MM.1S (cell line): Measurements from ENCODE around the gene GIPC3.

Experiments used
- DNase-seq: peaks from one replicate; pipeline ENCODE4 v3.0.0-alpha.2; 2015
- H2AFZ ChIP-seq: fragments of 300-600 bp; sonication (generic); 2 replicates; pipeline ENCODE4 v1.6.0; 2016; ENCODE audit warnings: antibody characterized with exemption, low read length
- H3F3A ChIP-seq: fragments of 300-600 bp; sonication (generic); 2 replicates; pipeline ENCODE4 v1.6.1; 2016; ENCODE audit warnings: mild to moderate bottlenecking, antibody characterized with exemption, low read length, moderate library complexity, mixed read lengths; ENCODE audit not compliant: insufficient read depth
- H3K27ac ChIP-seq: fragments of 300-600 bp; sonication (generic); 2 replicates; pipeline ENCODE4 v1.5.1; 2016; ENCODE audit warnings: mild to moderate bottlenecking, low read length
- H3K27me3 ChIP-seq: fragments of 300-600 bp; sonication (generic); replicated peaks from 2 replicates; pipeline ENCODE4 v1.6.0; 2016; ENCODE audit warnings: low read length; ENCODE audit not compliant: insufficient read depth
- H3K36me3 ChIP-seq: fragments of 300-600 bp; sonication (generic); replicated peaks from 2 replicates; pipeline ENCODE4 v1.6.1; 2016; ENCODE audit warnings: mild to moderate bottlenecking, low read length, mixed read lengths; ENCODE audit not compliant: insufficient read depth
- H3K4me1 ChIP-seq: fragments of 300-600 bp; sonication (generic); 2 replicates; pipeline ENCODE4 v1.6.1; 2016; ENCODE audit warnings: low read length, mixed read lengths
- H3K4me2 ChIP-seq: fragments of 300-600 bp; sonication (generic); 2 replicates; pipeline ENCODE4 v1.6.0; 2016; ENCODE audit warnings: low read depth, low read length
- H3K4me3 ChIP-seq: fragments of 300-600 bp; sonication (generic); 2 replicates; pipeline ENCODE4 v1.5.1; 2016; ENCODE audit warnings: low read length, mixed read lengths
- H3K79me2 ChIP-seq: fragments of 300-600 bp; sonication (generic); 2 replicates; pipeline ENCODE4 v1.6.1; 2016; ENCODE audit warnings: mixed run types, low read length, mixed read lengths
- H3K9ac ChIP-seq: fragments of 300-600 bp; sonication (generic); 2 replicates; pipeline ENCODE4 v1.6.1; 2016; ENCODE audit warnings: low read length, mixed read lengths
- H3K9me2 ChIP-seq: fragments of 300-600 bp; sonication (generic); replicated peaks from 2 replicates; pipeline ENCODE4 v1.6.1; 2016; ENCODE audit warnings: mild to moderate bottlenecking, low read length, mixed read lengths; ENCODE audit not compliant: insufficient read depth
- H3K9me3 ChIP-seq: fragments of 300-600 bp; sonication (generic); replicated peaks from 2 replicates; pipeline ENCODE4 v1.6.1; 2016; ENCODE audit warnings: mild to moderate bottlenecking, low read length, mixed read lengths; ENCODE audit not compliant: insufficient read depth
- H4K20me1 ChIP-seq: fragments of 300-600 bp; sonication (generic); 2 replicates; pipeline ENCODE4 v1.6.1; 2016; ENCODE audit warnings: mild to moderate bottlenecking, low read length, moderate library complexity, mixed read lengths; ENCODE audit not compliant: insufficient read depth
- CTCF ChIP-seq: fragments of 300-600 bp; sonication (generic); IDR thresholded peaks from 2 replicates; pipeline ENCODE4 v1.5.1; 2016; ENCODE audit warnings: antibody characterized with exemption, low read length, mixed read lengths
- EZH2 ChIP-seq: fragments of 300-600 bp; sonication (generic); optimal IDR thresholded peaks from 2 replicates; pipeline ENCODE3; 2017; ENCODE audit warnings: low read depth, mild to moderate bottlenecking, antibody characterized with exemption, low read length, mixed read lengths
- EZH2phosphoT487 ChIP-seq: fragments of 300-600 bp; sonication (generic); IDR thresholded peaks from 2 replicates; pipeline ENCODE4 v1.6.1; 2018; ENCODE audit warnings: antibody characterized with exemption, low read length

Gene GIPC3

GRCh38 chr19:3547767-3548282, 37.5 kb upstream of the GIPC3 start:
- no peaks in the 10 kb centered on the region; the same call in 1 of the 2 replicates for H3F3A ChIP-seq
- H2AFZ ChIP-seq, result no peak overlapping the region
- H4K20me1 ChIP-seq, result no peaks in the 10 kb centered on the region
- H3K4me1 ChIP-seq, result peaks cover 4% of the 10 kb centered on the region; the same call in 1 of the 2 replicates
- no peak overlapping the region for H3K27ac ChIP-seq
- TF ChIP-seq EZH2 (no peak), CTCF (no peak), EZH2phosphoT487 (no peak)
- H3K27me3 ChIP-seq, result no peaks in the 10 kb centered on the region
- DNase-seq, result no peak
- no peaks in the 10 kb centered on the region for H3K9me3 ChIP-seq
- H3K79me2 ChIP-seq, result peaks cover under 1% of the 10 kb centered on the region; the same call in 1 of the 2 replicates
- no peak overlapping the region for H3K9ac ChIP-seq
- no peak overlapping the region for H3K4me3 ChIP-seq
- H3K9me2 ChIP-seq, result no peaks in the 10 kb centered on the region
- H3K36me3 ChIP-seq, result no peaks in the 10 kb centered on the region
- no peak overlapping the region for H3K4me2 ChIP-seq

- H3K27ac ChIP-seq, result no peak overlapping the region
- no peaks in the 10 kb centered on the region for H4K20me1 ChIP-seq
- no peak overlapping the region for H3K9ac ChIP-seq
- no peak overlapping the region for H2AFZ ChIP-seq
- H3K4me3 ChIP-seq, result no peak overlapping the region
- H3K4me2 ChIP-seq, result no peak overlapping the region
- H3K4me1 ChIP-seq, result peaks cover 7% of the 10 kb centered on the region; the same call in 1 of the 2 replicates
- H3K9me2 ChIP-seq, result no peaks in the 10 kb centered on the region
- no peaks in the 10 kb centered on the region for H3K27me3 ChIP-seq
- DNase-seq, result no peak
- TF ChIP-seq CTCF (no peak), EZH2phosphoT487 (no peak), EZH2 (no peak)
- H3K36me3 ChIP-seq, result no peaks in the 10 kb centered on the region
- H3K9me3 ChIP-seq, result no peaks in the 10 kb centered on the region
- peaks cover 4% of the 10 kb centered on the region; the same call in 1 of the 2 replicates for H3K79me2 ChIP-seq
- H3F3A ChIP-seq, result no peaks in the 10 kb centered on the region; the same call in 1 of the 2 replicates
These were observed 36.7 kb upstream of the GIPC3 start for GRCh38 chr19:3548606-3549005.

- Histone ChIP-seq H2AFZ (no peak overlapping the region), H3K4me3 (no peak overlapping the region), H4K20me1 (no peaks in the 10 kb centered on the region)
These were observed 35.5 kb upstream of the GIPC3 start for GRCh38 chr19:3549816-3550215.

More at GRCh38 chr19:3549816-3550215, 35.5 kb upstream of the GIPC3 start:
- no peak overlapping the region for H3K4me2 ChIP-seq
- TF ChIP-seq CTCF (no peak), EZH2phosphoT487 (no peak), EZH2 (no peak)
- peaks cover 7% of the 10 kb centered on the region; the same call in 1 of the 2 replicates for H3K4me1 ChIP-seq
- H3K79me2 ChIP-seq, result peaks cover 8% of the 10 kb centered on the region
- H3K27ac ChIP-seq, result no peak overlapping the region
- no peaks in the 10 kb centered on the region; the same call in 1 of the 2 replicates for H3F3A ChIP-seq
- H3K36me3 ChIP-seq, result no peaks in the 10 kb centered on the region
- H3K9me3 ChIP-seq, result no peaks in the 10 kb centered on the region
- H3K9me2 ChIP-seq, result no peaks in the 10 kb centered on the region
- H3K9ac ChIP-seq, result no peak overlapping the region
- no peak for DNase-seq
- no peaks in the 10 kb centered on the region for H3K27me3 ChIP-seq
